H1 (cell line): ENCODE data around the gene PRR30. TPM values are rescaled to one million over a fixed set of nuclear protein-coding genes. Genes with fewer than 3 reads are reported as not detected.

Experiments
- CTCF ChIA-PET: fragments of 300-600 bp; sonication (Branson Sonifier 250); formaldehyde crosslinking; loops from one replicate; lab custom pipeline; 2021; ENCODE audit not compliant: partially characterized antibody; lab: Charles Lee
- POLR2A ChIA-PET: fragments of 300-600 bp; sonication (Branson Sonifier 250); formaldehyde crosslinking; loops from one replicate; lab custom pipeline; 2021; ENCODE audit warnings: inconsistent platforms; ENCODE audit not compliant: partially characterized antibody; lab: Charles Lee
- DNase-seq, 2 experiments: peaks; one replicate each; pipeline versions ENCODE4 v3.0.0 to v3.0.0-alpha.2; 2010 to 2022; ENCODE audit warnings: low spot score in 2 of 2, low read depth in 1 of 2, mixed read lengths in 1 of 2
- FAIRE-seq: peaks from 2 replicates; lab custom pipeline; 2011; peaks lifted over from hg19 to GRCh38; lab: Jason Lieb, UNC
- H2AFZ ChIP-seq: 2 replicates; pipeline ENCODE4 v1.8.1; 2012; ENCODE audit warnings: low read length, inconsistent platforms
- H2AK5ac ChIP-seq: 2 replicates; pipeline ENCODE4 v1.6.1; 2013; ENCODE audit warnings: low read depth, low read length
- H2BK120ac ChIP-seq: replicated peaks from 2 replicates; pipeline ENCODE3; 2013; ENCODE audit warnings: low read depth, low read length, inconsistent platforms
- H2BK12ac ChIP-seq: 2 replicates; pipeline ENCODE4 v1.6.1; 2013; ENCODE audit warnings: low read depth, low read length
- H2BK15ac ChIP-seq: 2 replicates; pipeline ENCODE4 v1.6.1; 2013; ENCODE audit warnings: low read length
- H2BK20ac ChIP-seq: 2 replicates; pipeline ENCODE4 v1.6.1; 2013; ENCODE audit warnings: low read length
- H2BK5ac ChIP-seq: 2 replicates; pipeline ENCODE4 v1.6.1; 2013; ENCODE audit warnings: low read depth, low read length
- H3K14ac ChIP-seq: 2 replicates; pipeline ENCODE4 v1.6.1; 2013; ENCODE audit warnings: inconsistent platforms; ENCODE audit not compliant: insufficient read length
- H3K18ac ChIP-seq: 2 replicates; pipeline ENCODE4 v1.6.1; 2013; ENCODE audit warnings: low read length; ENCODE audit errors: extremely low read depth
- H3K23ac ChIP-seq: 2 replicates; pipeline ENCODE4 v1.6.1; 2013; ENCODE audit warnings: inconsistent platforms; ENCODE audit not compliant: insufficient read length
- H3K23me2 ChIP-seq: 2 replicates; pipeline ENCODE4 v1.6.1; 2013; ENCODE audit warnings: low read depth, low read length
- H3K27ac ChIP-seq: 2 replicates; pipeline ENCODE4 v1.6.1; 2011; ENCODE audit warnings: low read depth, low read length, inconsistent platforms
- H3K27me3 ChIP-seq, 4 experiments: replicated peaks in 1 of 4; 1 replicate in 1 of 4; 2 replicates in 3 of 4; pipeline versions ENCODE4 v1.6.1 to v1.8.1; 2011 to 2013; ENCODE audit warnings: low read length in 3 of 4, mild to moderate bottlenecking in 3 of 4, inconsistent platforms in 2 of 4, mixed read lengths in 2 of 4, moderate library complexity in 1 of 4; ENCODE audit not compliant: control insufficient read depth in 3 of 4, insufficient read depth in 3 of 4; ENCODE audit errors: extremely low read depth in 1 of 4
- H3K36me3 ChIP-seq, 4 experiments: 2 replicates each; pipeline versions ENCODE4 v1.6.1 to v1.8.1; 2011 to 2013; ENCODE audit warnings: mild to moderate bottlenecking in 4 of 4, low read length in 3 of 4, moderate library complexity in 2 of 4, control low read depth in 1 of 4, inconsistent platforms in 1 of 4; ENCODE audit not compliant: insufficient read depth in 4 of 4, control insufficient read depth in 2 of 4
- H3K4ac ChIP-seq: replicated peaks from 2 replicates; pipeline ENCODE3; 2013; ENCODE audit warnings: low read length, low read depth, mixed read lengths, inconsistent platforms; ENCODE audit not compliant: insufficient read length
- H3K4me1 ChIP-seq, 4 experiments: replicated peaks in 1 of 4; 1 replicate in 1 of 4; 2 replicates in 3 of 4; pipeline versions ENCODE4 v1.6.1 to v1.8.1; 2011 to 2013; ENCODE audit warnings: low read length in 3 of 4, inconsistent platforms in 2 of 4, mixed read lengths in 1 of 4; ENCODE audit not compliant: insufficient read depth in 4 of 4, control insufficient read depth in 3 of 4
- H3K4me2 ChIP-seq, 2 experiments: 2 replicates each; pipeline versions ENCODE4 v1.6.1 to v1.8.1; 2011 to 2013; ENCODE audit warnings: low read depth in 2 of 2, low read length in 2 of 2, control low read depth in 1 of 2, inconsistent platforms in 1 of 2, mild to moderate bottlenecking in 1 of 2; ENCODE audit not compliant: insufficient read depth in 1 of 2
- H3K4me3 ChIP-seq, 4 experiments: fragments of 200-600, 300-600 bp in 1 of 4; sonication (generic), shearing (Covaris generic), sonication (Bioruptor Twin) in 1 of 4; 2 replicates each; pipeline versions ENCODE4 v1.5.1 to v1.8.1; 2011 to 2016; ENCODE audit warnings: low read length in 4 of 4, low read depth in 3 of 4, control low read depth in 2 of 4, inconsistent platforms in 2 of 4, mild to moderate bottlenecking in 2 of 4, mixed read lengths in 1 of 4, moderate library complexity in 1 of 4; ENCODE audit not compliant: insufficient read depth in 2 of 4; ENCODE audit errors: extremely low read depth in 1 of 4
- H3K56ac ChIP-seq: replicated peaks from 2 replicates; pipeline ENCODE3; 2013; ENCODE audit warnings: low read depth, mild to moderate bottlenecking, mixed read lengths, low read length, inconsistent platforms; ENCODE audit not compliant: insufficient read length
- H3K79me1 ChIP-seq: 2 replicates; pipeline ENCODE4 v1.6.1; 2013; ENCODE audit warnings: low read depth, low read length, control low read depth
- H3K79me2 ChIP-seq, 2 experiments: 2 replicates each; pipeline versions ENCODE4 v1.6.1 to v1.8.1; 2012 to 2013; ENCODE audit warnings: low read length in 2 of 2, mild to moderate bottlenecking in 2 of 2, inconsistent platforms in 1 of 2; ENCODE audit not compliant: insufficient read depth in 2 of 2, control insufficient read depth in 1 of 2
- H3K9ac ChIP-seq, 4 experiments: replicated peaks in 1 of 4; 1 replicate in 1 of 4; 2 replicates in 3 of 4; pipeline versions ENCODE4 v1.6.1 to v1.8.1; 2011 to 2013; ENCODE audit warnings: low read depth in 3 of 4, low read length in 3 of 4, control low read depth in 2 of 4, mild to moderate bottlenecking in 2 of 4, moderate library complexity in 2 of 4, inconsistent platforms in 1 of 4; ENCODE audit errors: extremely low read depth in 1 of 4
- H3K9me3 ChIP-seq, 2 experiments: 2 replicates each; pipeline versions ENCODE4 v1.6.1 to v1.8.1; 2012 to 2013; ENCODE audit warnings: mild to moderate bottlenecking in 2 of 2, moderate library complexity in 2 of 2, control low read depth in 1 of 2, inconsistent platforms in 1 of 2, low read depth in 1 of 2, low read length in 1 of 2, mixed read lengths in 1 of 2; ENCODE audit not compliant: insufficient read depth in 2 of 2
- H4K20me1 ChIP-seq, 2 experiments: replicated peaks in 1 of 2; 2 replicates each; pipeline versions ENCODE3 to v1.8.1; 2011 to 2013; ENCODE audit warnings: inconsistent platforms in 2 of 2, low read length in 2 of 2, mild to moderate bottlenecking in 1 of 2; ENCODE audit not compliant: insufficient read depth in 2 of 2, control insufficient read depth in 1 of 2
- H4K5ac ChIP-seq: 2 replicates; pipeline ENCODE4 v1.6.1; 2013; ENCODE audit warnings: low read length, low read depth, mixed read lengths, inconsistent platforms; ENCODE audit not compliant: insufficient read length
- H4K8ac ChIP-seq: 2 replicates; pipeline ENCODE4 v1.8.0; 2013; ENCODE audit warnings: mild to moderate bottlenecking, moderate library complexity, low read length, inconsistent platforms; ENCODE audit not compliant: insufficient read depth; ENCODE audit errors: extremely low read depth
- H4K91ac ChIP-seq: replicated peaks from 2 replicates; pipeline ENCODE3; 2013; ENCODE audit warnings: low read length, mixed read lengths, inconsistent platforms; ENCODE audit not compliant: insufficient read length
- CHD2 ChIP-seq: IDR thresholded peaks from 2 replicates; pipeline ENCODE4 v1.6.1; 2012; ENCODE audit warnings: low read length, improper control_type of control experiment
- CREB1 ChIP-seq: IDR thresholded peaks from 2 replicates; pipeline ENCODE4 v1.6.1; 2012; ENCODE audit warnings: inconsistent platforms
- JUND ChIP-seq: IDR thresholded peaks from 2 replicates; pipeline ENCODE4 v1.6.1; 2011; ENCODE audit warnings: mild to moderate bottlenecking, improper control_type of control experiment, low read length
- KDM4A ChIP-seq: IDR thresholded peaks from one replicate; pipeline ENCODE4 v1.7.1; 2012; ENCODE audit warnings: low read depth, mild to moderate bottlenecking, moderate library complexity, low read length, inconsistent platforms; ENCODE audit not compliant: severe bottlenecking
- KDM5A ChIP-seq: fragments of 200-600 bp; IDR thresholded peaks from 2 replicates; pipeline ENCODE4 v1.7.1; 2012; ENCODE audit warnings: mild to moderate bottlenecking, low read length, inconsistent platforms, mixed read lengths
- NANOG ChIP-seq: IDR thresholded peaks from 2 replicates; pipeline ENCODE4 v1.6.1; 2011; ENCODE audit warnings: low read length, low read depth, mild to moderate bottlenecking, inconsistent platforms; ENCODE audit not compliant: insufficient read depth, poor library complexity, severe bottlenecking
- SIX5 ChIP-seq: IDR thresholded peaks from 2 replicates; pipeline ENCODE4 v1.6.1; 2011; ENCODE audit warnings: mild to moderate bottlenecking, low read depth, low read length
- SUZ12 ChIP-seq: fragments of 200-600 bp; sonication (generic); IDR thresholded peaks from 2 replicates; pipeline ENCODE4 v1.6.1; 2012; ENCODE audit warnings: mild to moderate bottlenecking, inconsistent platforms, low read length, moderate library complexity, mixed read lengths
- WGBS, 2 experiments: shearing (Covaris generic) in 1 of 2; methylation state at CpG; one replicate each; pipeline versions ENCODE4 v1.1.6 to v1.1.7; 2013 to 2015; ENCODE audit warnings: low lambda C conversion rate in 2 of 2, mixed read lengths in 2 of 2, inconsistent platforms in 1 of 2, low coverage in 1 of 2, missing lambda C conversion rate in 1 of 2; ENCODE audit not compliant: insufficient replicate concordance in 2 of 2, insufficient coverage in 1 of 2, insufficient read length in 1 of 2; ENCODE audit errors: extremely low coverage in 1 of 2, missing lambda C conversion rate in 1 of 2; 5-methylcytosine and 5-hydroxymethylcytosine counted together
- polyA plus RNA-seq, 7 experiments: library from polyadenylated mRNA; depleted of rRNA in 3 of 7; stranded (reverse) in 5 of 7; unstranded in 2 of 7; fragments of >200 nt in 5 of 7; fragments of 200-250 nt in 2 of 7; gene quantifications; 1 replicate in 5 of 7; 2 replicates in 1 of 7; 4 replicates in 1 of 7; pipeline versions ENCODE4 v1.2.1 to v1.2.3, GENCODE V29; 2011 to 2013; ENCODE audit warnings: missing spikeins in 2 of 7, mixed read lengths in 2 of 7
- total RNA-seq: library from RNA; stranded (reverse); fragmentation: NEBNext Ultra II Directional; extraction: Animal tissue kit (Norgen Biotek cat#: 25700); gene quantifications from 2 replicates; pipeline ENCODE4 v1.2.1, GENCODE V29; 2021
- TF ChIP-seq, protein P1 (sequence below): IDR thresholded peaks from 2 replicates; pipeline ENCODE4 v1.6.1; 2012; ENCODE audit warnings: low read length, inconsistent platforms
- TF ChIP-seq, protein P2 (sequence below): IDR thresholded peaks from 2 replicates; pipeline ENCODE4 v1.6.1; 2011; ENCODE audit warnings: low read depth, mild to moderate bottlenecking, low read length; ENCODE audit not compliant: insufficient read depth

Gene PRR30
- total and polyA plus RNA-seq, 2 of the 8 experiments (the other 6 are each of a cell fraction or from before 2014, with no cell fraction given), result not detected

- no peak overlapping the region for H3K23ac ChIP-seq
- ChIA-PET CTCF (interaction anchor here (0.9 to 3.1 kb wide), 5 partner anchors 16 to 63 kb away, joined by 3 to 10 read pairs (median 4); no protein-coding TSS in a partner anchor), POLR2A (interaction anchor here (0.6 to 1.2 kb wide), 2 partner anchors 9 to 71 kb away, joined by 3 to 4 read pairs; partner anchors contain the start of gene CGREF1)
- H4K91ac ChIP-seq, result no peak overlapping the region
- no peak overlapping the region for H2AK5ac ChIP-seq
- no peak overlapping the region for H3K27ac ChIP-seq
- H3K9me3 ChIP-seq, result no peaks in the 10 kb centered on the region
- no peak overlapping the region for H3K14ac ChIP-seq
- H3K79me2 ChIP-seq, result peaks cover 0 to 6% of the 10 kb centered on the region in 2 experiments; a peak in 1 of 4 replicates
- no peak overlapping the region for H2BK12ac ChIP-seq
- no peak overlapping the region for H2BK15ac ChIP-seq
- no peak for DNase-seq
- H2BK120ac ChIP-seq, result no peak overlapping the region
- H2BK20ac ChIP-seq, result no peak overlapping the region
- peaks cover 5 to 11% of the 10 kb centered on the region in 2 experiments for H4K20me1 ChIP-seq
- H4K5ac ChIP-seq, result no peak overlapping the region
- H3K18ac ChIP-seq, result no peak overlapping the region
- WGBS, 2 experiments, result 91% methylated on average over 9 of the region's 9 CpGs; no CpG with 5 or more reads in 1 of the 2 experiments
- H3K4me3 ChIP-seq, result no peak overlapping the region
- no peak overlapping the region for H4K8ac ChIP-seq
- no peak for FAIRE-seq
- H3K4me1 ChIP-seq, result peaks cover 0 to 7% (median 4%) of the 10 kb centered on the region in 4 experiments; a peak in 6 of 7 replicates
- no peak overlapping the region for H3K9ac ChIP-seq
- H3K4me2 ChIP-seq, result no peak overlapping the region
- H2AFZ ChIP-seq, result no peak overlapping the region
- peaks cover 5% of the 10 kb centered on the region for H3K23me2 ChIP-seq
- peaks cover 2 to 26% (median 16%) of the 10 kb centered on the region in 4 experiments; a peak in 6 of 8 replicates for H3K36me3 ChIP-seq
- no peak overlapping the region for H2BK5ac ChIP-seq
- H3K79me1 ChIP-seq, result no peaks in the 10 kb centered on the region; the same call in none of the 2 replicates
- H3K56ac ChIP-seq, result no peak overlapping the region
- no peak overlapping the region for H3K4ac ChIP-seq
- peaks cover 0 to 7% (median 4%) of the 10 kb centered on the region in 4 experiments; a peak in 4 of 7 replicates for H3K27me3 ChIP-seq
- TF ChIP-seq CHD2, result no peak
- TF ChIP-seq JUND, result no peak
- TF ChIP-seq NANOG, result no peak
- TF ChIP-seq SUZ12, result no peak
- TF ChIP-seq, protein P1, sequence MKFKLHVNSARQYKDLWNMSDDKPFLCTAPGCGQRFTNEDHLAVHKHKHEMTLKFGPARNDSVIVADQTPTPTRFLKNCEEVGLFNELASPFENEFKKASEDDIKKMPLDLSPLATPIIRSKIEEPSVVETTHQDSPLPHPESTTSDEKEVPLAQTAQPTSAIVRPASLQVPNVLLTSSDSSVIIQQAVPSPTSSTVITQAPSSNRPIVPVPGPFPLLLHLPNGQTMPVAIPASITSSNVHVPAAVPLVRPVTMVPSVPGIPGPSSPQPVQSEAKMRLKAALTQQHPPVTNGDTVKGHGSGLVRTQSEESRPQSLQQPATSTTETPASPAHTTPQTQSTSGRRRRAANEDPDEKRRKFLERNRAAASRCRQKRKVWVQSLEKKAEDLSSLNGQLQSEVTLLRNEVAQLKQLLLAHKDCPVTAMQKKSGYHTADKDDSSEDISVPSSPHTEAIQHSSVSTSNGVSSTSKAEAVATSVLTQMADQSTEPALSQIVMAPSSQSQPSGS, result no peak
- TF ChIP-seq KDM5A, result no peak
- TF ChIP-seq, protein P2, sequence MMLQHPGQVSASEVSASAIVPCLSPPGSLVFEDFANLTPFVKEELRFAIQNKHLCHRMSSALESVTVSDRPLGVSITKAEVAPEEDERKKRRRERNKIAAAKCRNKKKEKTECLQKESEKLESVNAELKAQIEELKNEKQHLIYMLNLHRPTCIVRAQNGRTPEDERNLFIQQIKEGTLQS, result no peak
- no peak for TF ChIP-seq KDM4A
- no peak for TF ChIP-seq SIX5
- TF ChIP-seq CREB1, result no peak
Observed at GRCh38 chr2:27127883-27128667, 11.1 kb downstream of the PRR30 start.
